Esophagus squamous epithelium (tissue), 4 donors: ENCODE results near the gene SIX1.

Experiments used
- POLR2A ChIP-seq, 4 donors: fragments of 450-650 bp; IDR thresholded peaks; one replicate each; pipeline ENCODE4 v1.6.1; 2017; ENCODE audit warnings: antibody characterized with exemption in 4 of 4, mild to moderate bottlenecking in 4 of 4, moderate library complexity in 3 of 4
- TF ChIP-seq, protein P1 (sequence below), 6 experiments: fragments of 450-650 bp in 4 of 6; fragments of 200-600 bp in 2 of 6; sonication (generic) in 2 of 6; IDR thresholded peaks; one replicate each; pipeline ENCODE4 v1.5.1; 2016 to 2019; ENCODE audit warnings: antibody characterized with exemption in 6 of 6, mild to moderate bottlenecking in 4 of 6, moderate library complexity in 4 of 6

GRCh38 chr14:60665177-60665550, 15.9 kb upstream of the SIX1 start:
- TF ChIP-seq, protein P1, sequence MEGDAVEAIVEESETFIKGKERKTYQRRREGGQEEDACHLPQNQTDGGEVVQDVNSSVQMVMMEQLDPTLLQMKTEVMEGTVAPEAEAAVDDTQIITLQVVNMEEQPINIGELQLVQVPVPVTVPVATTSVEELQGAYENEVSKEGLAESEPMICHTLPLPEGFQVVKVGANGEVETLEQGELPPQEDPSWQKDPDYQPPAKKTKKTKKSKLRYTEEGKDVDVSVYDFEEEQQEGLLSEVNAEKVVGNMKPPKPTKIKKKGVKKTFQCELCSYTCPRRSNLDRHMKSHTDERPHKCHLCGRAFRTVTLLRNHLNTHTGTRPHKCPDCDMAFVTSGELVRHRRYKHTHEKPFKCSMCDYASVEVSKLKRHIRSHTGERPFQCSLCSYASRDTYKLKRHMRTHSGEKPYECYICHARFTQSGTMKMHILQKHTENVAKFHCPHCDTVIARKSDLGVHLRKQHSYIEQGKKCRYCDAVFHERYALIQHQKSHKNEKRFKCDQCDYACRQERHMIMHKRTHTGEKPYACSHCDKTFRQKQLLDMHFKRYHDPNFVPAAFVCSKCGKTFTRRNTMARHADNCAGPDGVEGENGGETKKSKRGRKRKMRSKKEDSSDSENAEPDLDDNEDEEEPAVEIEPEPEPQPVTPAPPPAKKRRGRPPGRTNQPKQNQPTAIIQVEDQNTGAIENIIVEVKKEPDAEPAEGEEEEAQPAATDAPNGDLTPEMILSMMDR (IDR thresholded peaks at IDR 0.05), result no peak
- TF ChIP-seq POLR2A (IDR thresholded peaks at IDR 0.05), result no peak
